Measurements from ENCODE around the gene KSR1. TPM values are rescaled to one million over a fixed set of nuclear protein-coding genes. Genes with fewer than 3 reads are reported as not detected.

Gene KSR1
- total RNA-seq, 1 donor = 15.5 TPM

- no peak for DNase-seq (ENCODE audit: low read depth)
- peak overlapping the region; percentile 76 for H3K4me3 ChIP-seq (ENCODE audit: low read depth, low read length)
- TF ChIP-seq CTCF (IDR thresholded peaks at IDR 0.05; ENCODE audit: insufficient read depth, low read depth, low read length) = no peak
These were observed 873 bp upstream of the KSR1 start for GRCh38 chr17:27455236-27455913.

GRCh38 chr17:27456681-27457359 is 572 bp downstream of the KSR1 start:
- TF ChIP-seq CTCF (IDR thresholded peaks at IDR 0.05; ENCODE audit: insufficient read depth, low read depth, low read length) = no peak
- peak overlapping the region; percentile 76 for H3K4me3 ChIP-seq (ENCODE audit: low read depth, low read length)
- DNase-seq (ENCODE audit: low read depth) = no peak

- no peak for TF ChIP-seq CTCF (IDR thresholded peaks at IDR 0.05; ENCODE audit: insufficient read depth, low read depth, low read length)
- DNase-seq (ENCODE audit: low read depth) = no peak
- H3K4me3 ChIP-seq (ENCODE audit: low read depth, low read length) = peak overlapping the region; percentile 76
These were observed 1.1 kb downstream of the KSR1 start for GRCh38 chr17:27457360-27457715.

GRCh38 chr17:27457731-27458523 is 1.7 kb downstream of the KSR1 start:
- no peak for TF ChIP-seq CTCF (IDR thresholded peaks at IDR 0.05; ENCODE audit: insufficient read depth, low read depth, low read length)
- H3K4me3 ChIP-seq (ENCODE audit: low read depth, low read length) = peak overlapping the region; percentile 76
- DNase-seq (ENCODE audit: low read depth) = peak; percentile 80

GRCh38 chr17:27458524-27458908 is 2.3 kb downstream of the KSR1 start:
- no peak for DNase-seq (ENCODE audit: low read depth)
- no peak for TF ChIP-seq CTCF (IDR thresholded peaks at IDR 0.05; ENCODE audit: insufficient read depth, low read depth, low read length)
- peak overlapping the region; percentile 76 for H3K4me3 ChIP-seq (ENCODE audit: low read depth, low read length)

- H3K4me3 ChIP-seq (ENCODE audit: low read depth, low read length) = peak overlapping the region; percentile 76
- no peak for TF ChIP-seq CTCF (IDR thresholded peaks at IDR 0.05; ENCODE audit: insufficient read depth, low read depth, low read length)
- DNase-seq (ENCODE audit: low read depth) = peak; percentile 88
These were observed 3.2 kb downstream of the KSR1 start for GRCh38 chr17:27459433-27459832.

All from fibroblast of villous mesenchyme (primary cell).